K562 (cell line): ENCODE measurements around the gene DENND6A.

Experiments used
- NR2F6 ChIP-seq: fragments of 450-650 bp; formaldehyde crosslinking; IDR thresholded peaks from 2 replicates; pipeline ENCODE4 v1.4.0; 2020; ENCODE audit warnings: mild to moderate bottlenecking
- TF ChIP-seq, protein P1 (sequence below): sonication (generic); formaldehyde crosslinking; IDR thresholded peaks from 2 replicates; pipeline ENCODE4 v1.8.0; 2023; ENCODE audit warnings: mild to moderate bottlenecking, missing genetic modification reagents

GRCh38 chr3:57692396-57693147 is at the start of gene DENND6A:
- TF ChIP-seq NR2F6 (CRISPR knock-in tag) = no peak
- TF ChIP-seq, protein P1, sequence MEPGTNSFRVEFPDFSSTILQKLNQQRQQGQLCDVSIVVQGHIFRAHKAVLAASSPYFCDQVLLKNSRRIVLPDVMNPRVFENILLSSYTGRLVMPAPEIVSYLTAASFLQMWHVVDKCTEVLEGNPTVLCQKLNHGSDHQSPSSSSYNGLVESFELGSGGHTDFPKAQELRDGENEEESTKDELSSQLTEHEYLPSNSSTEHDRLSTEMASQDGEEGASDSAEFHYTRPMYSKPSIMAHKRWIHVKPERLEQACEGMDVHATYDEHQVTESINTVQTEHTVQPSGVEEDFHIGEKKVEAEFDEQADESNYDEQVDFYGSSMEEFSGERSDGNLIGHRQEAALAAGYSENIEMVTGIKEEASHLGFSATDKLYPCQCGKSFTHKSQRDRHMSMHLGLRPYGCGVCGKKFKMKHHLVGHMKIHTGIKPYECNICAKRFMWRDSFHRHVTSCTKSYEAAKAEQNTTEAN (CRISPR knock-in tag) = no peak
